22Rv1 (cell line): ENCODE results near the gene MBNL2.

Source experiments
- H3K27ac ChIP-seq: fragments of 450-650 bp; 2 replicates; pipeline ENCODE4 v1.5.1; 2017
- CTCF ChIP-seq: fragments of 450-650 bp; IDR thresholded peaks from 2 replicates; pipeline ENCODE4 v1.5.1; 2017; ENCODE audit warnings: mild to moderate bottlenecking
- ZFX ChIP-seq: fragments of 450-650 bp; IDR thresholded peaks from 2 replicates; pipeline ENCODE4 v1.6.1; 2017; ENCODE audit warnings: antibody characterized with exemption, borderline replicate concordance

MBNL2 gene

GRCh38 chr13:97433727-97434396, 211.7 kb downstream of the MBNL2 start, which contains the start of gene RAP2A:
Gene RAP2A, plus strand, starts transcription at chr13:97434169. Its CDS starts 302 bp downstream, at chr13:97434471.
- TF ChIP-seq CTCF, result no peak; the same call in 1 of the 2 replicates
- no peak for TF ChIP-seq ZFX
- H3K27ac ChIP-seq, result peak within 1 kb of the TSS; percentile 96

GRCh38 chr13:97434397-97435201, 212.5 kb downstream of the MBNL2 start:
- peak overlapping the region; percentile 96 for H3K27ac ChIP-seq
- no peak for TF ChIP-seq CTCF
- no peak for TF ChIP-seq ZFX

- H3K27ac ChIP-seq, result no peak overlapping the region
- TF ChIP-seq ZFX (no peak), CTCF (no peak)
These were observed 213.2 kb downstream of the MBNL2 start for GRCh38 chr13:97435323-97435722.

GRCh38 chr13:97435794-97436193, 213.7 kb downstream of the MBNL2 start:
- no peak overlapping the region for H3K27ac ChIP-seq
- no peak for TF ChIP-seq ZFX
- no peak for TF ChIP-seq CTCF

GRCh38 chr13:97436845-97437244, 214.7 kb downstream of the MBNL2 start:
- TF ChIP-seq ZFX (no peak), CTCF (no peak)
- H3K27ac ChIP-seq, result no peak overlapping the region

- no peak overlapping the region for H3K27ac ChIP-seq
- TF ChIP-seq CTCF, result no peak
- TF ChIP-seq ZFX, result no peak
These were observed 215.6 kb downstream of the MBNL2 start for GRCh38 chr13:97437729-97438128.
